SU-DHL-6 (cell line): Measurements from ENCODE around the gene LCOR.
"Not testable (repeated sequence)": the region's sequence is repeated elsewhere in the genome, so short reads cannot be mapped to it uniquely, and the experiment has no call there.

ENCODE experiments used
- H2AFZ ChIP-seq: fragments of 200-600 bp; sonication (generic); 2 replicates; pipeline ENCODE4 v1.6.1; 2014; ENCODE audit warnings: low read depth, mild to moderate bottlenecking, moderate library complexity, mixed read lengths, antibody characterized with exemption, low read length; ENCODE audit not compliant: severe bottlenecking
- H3F3A ChIP-seq: fragments of 200-600 bp; shearing (Covaris generic); 2 replicates; pipeline ENCODE4 v1.6.0; 2016; ENCODE audit warnings: antibody characterized with exemption, mild to moderate bottlenecking; ENCODE audit not compliant: insufficient read depth
- H3K27ac ChIP-seq: fragments of 200-600 bp; sonication (generic); 2 replicates; pipeline ENCODE4 v1.5.1; 2016; ENCODE audit warnings: low read depth, mild to moderate bottlenecking, low read length, moderate library complexity, mixed read lengths
- H3K27me3 ChIP-seq: fragments of 200-600 bp; sonication (generic), shearing (Covaris generic); 2 replicates; pipeline ENCODE4 v1.6.0; 2014; ENCODE audit warnings: mild to moderate bottlenecking, low read length
- H3K36me3 ChIP-seq: fragments of 200-600 bp; sonication (generic); 2 replicates; pipeline ENCODE4 v1.6.1; 2014; ENCODE audit warnings: mild to moderate bottlenecking, low read length, mixed read lengths
- H3K4me2 ChIP-seq: fragments of 300-600, 200-600 bp; shearing (Covaris generic), sonication (generic); 2 replicates; pipeline ENCODE4 v1.6.0; 2014; ENCODE audit warnings: low read length, low read depth, mild to moderate bottlenecking; ENCODE audit not compliant: poor library complexity, severe bottlenecking
- H3K4me3 ChIP-seq: fragments of 200-600 bp; sonication (generic); 2 replicates; pipeline ENCODE4 v1.5.1; 2014; ENCODE audit warnings: antibody characterized with exemption, low read length, mild to moderate bottlenecking, mixed read lengths; ENCODE audit not compliant: insufficient read depth, poor library complexity, severe bottlenecking
- H3K79me2 ChIP-seq: fragments of 200-600 bp; sonication (generic); 2 replicates; pipeline ENCODE4 v1.6.1; 2014; ENCODE audit warnings: mild to moderate bottlenecking, low read length, moderate library complexity; ENCODE audit not compliant: insufficient read depth
- H3K9ac ChIP-seq: fragments of 200-600 bp; sonication (generic); 2 replicates; pipeline ENCODE4 v1.7.0; 2014; ENCODE audit warnings: mild to moderate bottlenecking, low read length
- H3K9me2 ChIP-seq: fragments of 200-600 bp; sonication (generic); replicated peaks from 2 replicates; pipeline ENCODE4 v1.6.1; 2014; ENCODE audit warnings: low read length; ENCODE audit not compliant: insufficient read depth
- H3K9me3 ChIP-seq: fragments of 200-600 bp; sonication (generic); 2 replicates; pipeline ENCODE4 v1.6.1; 2014; ENCODE audit warnings: low read length, mixed read lengths; ENCODE audit not compliant: insufficient read depth
- H4K20me1 ChIP-seq: fragments of 200-600 bp; sonication (generic); 2 replicates; pipeline ENCODE4 v1.6.1; 2014; ENCODE audit warnings: low read depth, mild to moderate bottlenecking, antibody characterized with exemption, low read length, moderate library complexity, mixed read lengths
- EZH2phosphoT487 ChIP-seq: fragments of 200-600 bp; sonication (generic), shearing (Covaris generic); conservative IDR thresholded peaks from 2 replicates; pipeline ENCODE4 v1.6.1; 2018; ENCODE audit warnings: mild to moderate bottlenecking, antibody characterized with exemption, low read length, moderate library complexity, mixed read lengths
- TF ChIP-seq, protein P1 (sequence below): fragments of 200-600 bp; sonication (generic); IDR thresholded peaks from one replicate; pipeline ENCODE4 v1.5.1; 2017; ENCODE audit warnings: antibody characterized with exemption, mild to moderate bottlenecking, low read length, moderate library complexity; ENCODE audit not compliant: insufficient read depth, poor library complexity, severe bottlenecking

Gene LCOR

DNA sequence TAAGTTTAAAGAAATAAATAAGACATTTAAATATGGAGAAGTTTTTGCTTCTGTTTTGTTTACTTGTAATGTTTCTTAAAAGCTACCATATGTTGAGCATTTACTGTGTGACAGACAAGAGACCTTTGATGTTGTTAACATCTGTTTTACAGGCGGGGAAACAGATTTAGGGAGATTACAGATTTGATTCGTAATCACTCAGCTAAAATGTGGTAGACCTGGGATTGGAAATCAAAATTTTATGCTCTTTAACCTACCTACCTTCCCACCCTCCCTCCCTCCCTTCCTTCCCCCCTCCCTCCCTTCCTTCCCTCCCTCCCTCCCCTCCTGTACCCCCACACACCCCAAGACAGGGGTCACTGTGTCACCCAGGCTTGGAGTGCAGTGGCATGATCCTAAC is 11.7 kb downstream of the LCOR start:
- Histone ChIP-seq H3K79me2 (peaks cover 97% of the 10 kb centered on the region), H3K9ac (no peak overlapping the region), H3F3A (peaks cover 2% of the 10 kb centered on the region; the same call in 1 of the 2 replicates), H2AFZ (no peak overlapping the region), H3K9me2 (no peaks in the 10 kb centered on the region), H3K4me2 (no peak overlapping the region), H3K27me3 (no peaks in the 10 kb centered on the region), H4K20me1 (peaks cover 33% of the 10 kb centered on the region), H3K36me3 (no peaks in the 10 kb centered on the region; the same call in 1 of the 2 replicates), H3K27ac (no peak overlapping the region), H3K9me3 (no peaks in the 10 kb centered on the region), H3K4me3 (no peak overlapping the region)
- TF ChIP-seq EZH2phosphoT487, result no peak
- TF ChIP-seq, protein P1, sequence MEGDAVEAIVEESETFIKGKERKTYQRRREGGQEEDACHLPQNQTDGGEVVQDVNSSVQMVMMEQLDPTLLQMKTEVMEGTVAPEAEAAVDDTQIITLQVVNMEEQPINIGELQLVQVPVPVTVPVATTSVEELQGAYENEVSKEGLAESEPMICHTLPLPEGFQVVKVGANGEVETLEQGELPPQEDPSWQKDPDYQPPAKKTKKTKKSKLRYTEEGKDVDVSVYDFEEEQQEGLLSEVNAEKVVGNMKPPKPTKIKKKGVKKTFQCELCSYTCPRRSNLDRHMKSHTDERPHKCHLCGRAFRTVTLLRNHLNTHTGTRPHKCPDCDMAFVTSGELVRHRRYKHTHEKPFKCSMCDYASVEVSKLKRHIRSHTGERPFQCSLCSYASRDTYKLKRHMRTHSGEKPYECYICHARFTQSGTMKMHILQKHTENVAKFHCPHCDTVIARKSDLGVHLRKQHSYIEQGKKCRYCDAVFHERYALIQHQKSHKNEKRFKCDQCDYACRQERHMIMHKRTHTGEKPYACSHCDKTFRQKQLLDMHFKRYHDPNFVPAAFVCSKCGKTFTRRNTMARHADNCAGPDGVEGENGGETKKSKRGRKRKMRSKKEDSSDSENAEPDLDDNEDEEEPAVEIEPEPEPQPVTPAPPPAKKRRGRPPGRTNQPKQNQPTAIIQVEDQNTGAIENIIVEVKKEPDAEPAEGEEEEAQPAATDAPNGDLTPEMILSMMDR, result no peak

DNA sequence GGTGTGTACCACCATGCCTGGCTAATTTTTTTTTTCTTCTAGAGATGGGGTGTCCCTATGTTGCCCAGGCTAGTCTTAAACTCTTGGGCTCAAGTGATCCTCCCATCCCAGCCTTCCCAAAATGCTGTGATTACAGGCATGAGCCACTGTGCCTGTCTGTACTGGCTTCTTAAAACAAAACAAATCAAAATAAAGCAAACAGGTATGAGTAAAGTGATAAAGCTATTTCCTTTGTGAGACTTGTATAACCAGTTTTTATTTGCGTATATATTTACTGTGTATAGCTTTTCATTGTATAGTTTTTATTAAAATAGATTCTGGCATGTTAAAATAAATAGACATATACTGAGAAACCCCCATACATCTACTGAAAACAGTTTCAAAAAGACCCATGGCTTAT is 14.3 kb downstream of the LCOR start:
- TF ChIP-seq, protein P1, result no peak
- TF ChIP-seq EZH2phosphoT487, result no peak
- Histone ChIP-seq H3K79me2 (peaks cover 97% of the 10 kb centered on the region), H2AFZ (no peak overlapping the region), H3K9me2 (no peaks in the 10 kb centered on the region), H3K4me2 (no peak overlapping the region), H3K27ac (no peak overlapping the region), H3K9me3 (no peaks in the 10 kb centered on the region), H3K4me3 (no peak overlapping the region), H3K9ac (no peak overlapping the region), H3K36me3 (no peaks in the 10 kb centered on the region; the same call in 1 of the 2 replicates), H3F3A (0 out of 2 replicates have a peak, but pooled peaks cover 2% of the 10 kb centered on the region), H3K27me3 (no peaks in the 10 kb centered on the region), H4K20me1 (peaks cover 25% of the 10 kb centered on the region; the same call in 1 of the 2 replicates)

DNA sequence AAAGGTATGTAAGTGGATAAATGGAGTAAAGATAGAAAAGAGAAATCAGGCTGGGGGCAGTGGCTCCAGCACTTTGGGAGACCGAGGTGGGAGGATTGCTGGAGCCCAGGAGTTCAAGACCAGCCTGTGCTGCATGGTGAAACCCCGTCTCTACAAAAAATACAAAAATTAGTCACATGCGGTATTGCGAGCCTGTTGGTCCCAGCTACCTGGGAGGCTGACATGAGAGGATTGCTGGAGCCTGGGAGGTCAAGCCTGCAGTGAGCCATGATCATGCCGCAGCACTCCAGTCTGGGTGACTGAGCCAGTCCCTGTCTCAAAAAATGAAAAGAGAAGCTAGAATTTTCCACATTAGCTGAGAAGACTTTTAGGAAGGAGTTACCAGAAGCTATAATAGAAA is 14.8 kb downstream of the LCOR start:
- Histone ChIP-seq H2AFZ (no peak overlapping the region), H3K4me3 (no peak overlapping the region), H3K27ac (no peak overlapping the region), H3K36me3 (no peaks in the 10 kb centered on the region; the same call in 1 of the 2 replicates), H3K9me2 (no peaks in the 10 kb centered on the region), H3K79me2 (peaks cover 97% of the 10 kb centered on the region), H3F3A (0 out of 2 replicates have a peak, but pooled peaks cover 2% of the 10 kb centered on the region), H3K9ac (no peak overlapping the region), H3K9me3 (no peaks in the 10 kb centered on the region), H3K4me2 (no peak overlapping the region), H4K20me1 (peaks cover 23% of the 10 kb centered on the region; the same call in 1 of the 2 replicates), H3K27me3 (no peaks in the 10 kb centered on the region)
- TF ChIP-seq, protein P1, result no peak
- TF ChIP-seq EZH2phosphoT487, result no peak

DNA sequence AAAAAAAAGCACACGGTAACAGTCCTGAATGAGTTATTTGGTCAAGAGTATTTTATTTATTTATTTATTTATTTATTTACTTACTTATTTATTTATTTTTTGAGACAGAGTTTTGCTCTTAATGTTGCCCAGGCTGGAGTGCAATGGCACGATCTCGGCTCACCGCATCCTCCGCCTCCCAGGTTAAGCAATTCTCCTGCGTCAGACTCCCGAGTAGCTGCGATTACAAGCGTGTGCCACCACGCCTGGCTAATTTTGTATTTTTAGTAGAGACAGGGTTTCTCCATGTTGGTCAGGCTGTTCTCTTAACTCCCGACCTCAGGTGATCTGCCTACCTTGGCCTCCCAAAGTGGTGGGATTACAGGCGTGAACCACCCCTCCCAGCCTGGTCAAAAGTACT is 15.3 kb downstream of the LCOR start:
- H3K9me2 ChIP-seq, H3K36me3 ChIP-seq, H3K4me2 ChIP-seq, H3K27me3 ChIP-seq, H3K9me3 ChIP-seq, H3K4me3 ChIP-seq, H3K9ac ChIP-seq, H3F3A ChIP-seq, H3K27ac ChIP-seq, H2AFZ ChIP-seq: not testable (repeated sequence)
- H3K79me2 ChIP-seq, result peaks cover 97% of the 10 kb centered on the region
- H4K20me1 ChIP-seq, result peaks cover 23% of the 10 kb centered on the region; the same call in 1 of the 2 replicates
